GM21360 (cell line): ENCODE measurements around the gene MIEN1.
"Not testable (repeated sequence)": the region's sequence is repeated elsewhere in the genome, so short reads cannot be mapped to it uniquely, and the experiment has no call there.

ENCODE experiments used
- ATAC-seq: cut with Tn5 transposase; IDR thresholded peaks from one replicate; pipeline ENCODE4 v1.9.1; 2021; ENCODE audit warnings: mild to moderate bottlenecking, moderate library complexity; ENCODE audit not compliant: unreplicated experiment

Gene MIEN1

DNA sequence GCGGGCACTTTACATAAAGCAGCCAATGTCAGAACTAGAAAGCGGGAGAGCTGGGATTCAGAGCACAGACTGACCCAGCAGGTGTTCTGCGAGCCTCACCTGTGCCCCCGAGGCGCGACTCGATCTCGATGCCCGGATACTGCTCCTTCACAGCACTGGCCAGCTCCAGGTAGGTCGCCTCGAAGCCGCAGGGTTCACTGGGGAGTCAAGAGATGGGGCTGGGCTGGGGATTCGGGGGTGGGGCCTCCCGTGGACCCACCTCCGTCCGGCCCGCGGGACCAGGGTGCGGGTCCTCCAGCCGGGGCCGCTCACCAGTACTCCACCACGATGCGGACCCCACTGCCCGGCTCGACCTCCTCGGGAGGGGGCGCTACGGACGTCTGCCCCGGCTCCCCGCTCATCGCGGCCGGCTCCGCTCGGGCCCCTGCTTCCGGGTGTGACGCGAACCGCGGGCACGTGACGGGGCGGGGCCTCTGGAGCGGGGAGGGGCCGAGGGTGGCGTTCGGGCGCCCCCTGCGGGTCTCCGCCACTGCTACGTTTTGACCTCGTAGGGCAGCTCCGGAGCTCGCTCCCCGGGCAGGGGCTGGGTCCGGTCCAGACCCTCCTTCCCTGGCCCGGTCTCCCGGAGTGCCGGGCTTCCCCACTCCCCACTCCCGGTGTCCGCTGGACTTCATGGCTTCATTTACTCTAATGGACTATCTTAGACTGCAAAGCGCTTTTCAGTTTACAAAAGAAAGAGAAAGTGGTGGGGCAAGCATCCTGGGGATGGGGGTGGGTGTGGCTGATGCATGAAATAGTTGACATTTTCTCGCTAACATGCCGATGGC lies at the start of gene MIEN1:
TSS of gene MIEN1 (minus strand) at position 438 of the 827 bp plus-strand sequence. CDS start at position 401, 37 bp downstream.
- peak; percentile 80 for ATAC-seq

DNA sequence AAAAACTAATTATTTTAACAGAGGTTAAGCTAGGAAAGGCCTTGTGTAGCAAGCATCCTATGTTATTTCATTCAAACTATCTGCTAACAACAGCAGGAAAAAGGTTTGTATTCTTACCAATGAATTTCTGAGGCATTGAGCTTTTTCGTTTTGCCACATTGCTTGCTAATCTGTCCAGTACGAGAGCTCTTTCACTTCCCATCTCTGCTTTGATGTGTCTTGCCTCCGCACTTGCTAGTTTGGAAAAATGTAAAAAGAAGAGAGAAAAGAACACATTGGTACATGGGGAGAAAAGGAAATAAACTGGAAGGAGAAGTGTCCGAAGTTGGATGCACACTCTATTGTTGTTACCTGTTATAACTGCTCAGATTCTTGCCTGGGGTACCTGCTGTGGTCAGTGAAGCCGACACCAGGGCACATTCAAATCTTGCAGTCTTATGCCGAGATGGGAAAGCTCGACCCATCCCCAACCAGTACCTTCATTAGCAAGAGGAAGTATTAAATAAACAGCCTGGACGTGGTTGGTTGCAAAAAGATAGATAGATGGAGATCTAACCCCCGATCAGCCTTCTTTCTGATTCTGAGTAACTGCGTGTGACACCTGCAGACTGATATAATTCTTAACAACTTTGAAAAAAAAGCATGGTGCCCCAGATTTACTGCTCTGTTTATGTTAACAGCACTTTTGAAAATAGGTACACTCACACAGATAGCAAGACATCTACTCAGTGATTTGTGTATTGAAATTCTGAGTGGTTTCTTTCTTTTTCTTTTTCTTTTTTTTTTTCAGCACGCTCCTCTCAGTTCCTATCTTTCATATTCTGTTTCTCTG lies 47.4 kb upstream of the MIEN1 start:
- no peak for ATAC-seq

DNA sequence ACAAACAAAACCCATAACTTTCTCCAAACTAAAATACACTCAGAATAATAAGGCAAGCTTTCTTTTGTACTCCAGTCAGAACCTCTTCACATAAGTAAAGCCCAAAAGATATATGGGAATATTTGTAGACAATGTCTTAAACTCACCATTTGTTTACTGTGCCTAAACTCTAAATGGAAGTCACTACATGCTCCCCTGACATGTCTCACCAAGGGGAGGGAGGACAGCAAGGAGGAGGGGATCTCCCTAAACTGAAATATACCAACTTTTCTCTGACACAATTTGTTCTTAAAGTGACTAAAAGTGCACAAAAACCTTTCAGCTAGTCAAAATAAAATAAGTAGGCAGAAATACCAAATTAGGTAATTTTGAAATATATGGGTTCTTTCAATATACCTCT lies 45.9 kb upstream of the MIEN1 start:
- no peak for ATAC-seq

GRCh38 chr17:39775031-39775430 lies 44.7 kb upstream of the MIEN1 start:
- ATAC-seq, result no peak

- no peak for ATAC-seq
Observed at GRCh38 chr17:39774047-39774446, 43.7 kb upstream of the MIEN1 start.

DNA sequence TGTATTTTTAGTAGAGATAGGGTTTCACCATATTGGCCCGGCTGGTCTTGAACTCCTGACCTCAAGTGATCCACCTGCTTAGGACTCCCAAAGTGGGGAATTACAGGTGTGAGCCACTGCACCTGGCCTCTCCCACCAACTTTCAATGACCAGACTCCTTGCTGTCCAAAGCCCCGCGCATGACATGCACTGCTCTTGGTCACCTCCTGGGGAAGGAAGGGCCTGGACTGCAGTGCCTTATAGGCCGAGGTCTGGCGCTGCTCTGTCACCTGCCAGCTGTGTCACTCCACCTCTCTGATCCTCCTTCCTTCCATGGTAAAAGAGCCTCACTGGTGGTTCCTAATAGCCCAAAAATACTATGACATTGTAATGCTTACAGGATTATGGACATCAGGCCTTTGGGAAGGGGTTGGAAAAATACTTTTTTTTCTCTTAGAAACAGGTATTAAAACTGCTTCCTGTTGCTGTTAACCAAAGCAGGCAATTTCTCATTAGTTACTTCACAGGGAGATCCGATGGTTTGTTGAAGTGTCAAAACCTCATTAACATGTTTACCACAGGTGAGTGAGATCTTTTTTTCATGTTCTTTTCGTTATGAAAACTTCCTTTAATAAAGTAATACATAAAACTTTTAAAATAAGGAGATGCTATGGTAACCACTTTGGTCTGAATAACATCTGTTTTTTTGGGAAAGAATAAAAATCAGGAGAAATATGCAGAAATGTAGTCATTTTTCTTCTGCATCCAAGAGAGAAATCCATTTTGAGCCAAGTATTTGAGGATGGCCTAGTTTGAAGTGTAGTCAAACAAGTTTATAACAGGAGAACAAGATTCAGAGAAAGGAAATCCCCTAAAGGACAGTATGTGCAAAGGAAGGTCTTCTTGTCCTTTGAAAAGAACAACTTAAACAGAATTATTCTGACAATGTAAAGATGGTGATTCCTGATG lies 42.9 kb upstream of the MIEN1 start:
- ATAC-seq, result no peak

DNA sequence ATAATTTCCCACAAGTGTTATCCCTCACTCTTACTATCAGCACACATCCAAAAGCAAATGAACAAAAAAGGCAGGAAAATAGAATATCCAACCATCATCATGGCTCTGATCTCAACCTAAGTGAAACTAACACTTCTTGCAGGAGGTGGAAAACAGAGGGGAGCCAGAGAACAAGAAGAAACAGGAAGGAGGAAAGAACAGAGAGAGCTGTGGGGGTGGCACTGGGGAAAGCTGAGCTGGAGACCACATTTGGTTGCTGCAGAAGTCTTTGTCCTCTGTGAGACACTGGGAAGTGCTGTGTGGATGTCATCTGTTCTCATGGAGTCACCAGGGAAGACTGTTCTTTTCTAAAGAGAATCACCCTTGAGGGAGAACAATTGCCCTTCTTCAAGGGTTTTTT lies 42.1 kb upstream of the MIEN1 start:
- no peak for ATAC-seq

DNA sequence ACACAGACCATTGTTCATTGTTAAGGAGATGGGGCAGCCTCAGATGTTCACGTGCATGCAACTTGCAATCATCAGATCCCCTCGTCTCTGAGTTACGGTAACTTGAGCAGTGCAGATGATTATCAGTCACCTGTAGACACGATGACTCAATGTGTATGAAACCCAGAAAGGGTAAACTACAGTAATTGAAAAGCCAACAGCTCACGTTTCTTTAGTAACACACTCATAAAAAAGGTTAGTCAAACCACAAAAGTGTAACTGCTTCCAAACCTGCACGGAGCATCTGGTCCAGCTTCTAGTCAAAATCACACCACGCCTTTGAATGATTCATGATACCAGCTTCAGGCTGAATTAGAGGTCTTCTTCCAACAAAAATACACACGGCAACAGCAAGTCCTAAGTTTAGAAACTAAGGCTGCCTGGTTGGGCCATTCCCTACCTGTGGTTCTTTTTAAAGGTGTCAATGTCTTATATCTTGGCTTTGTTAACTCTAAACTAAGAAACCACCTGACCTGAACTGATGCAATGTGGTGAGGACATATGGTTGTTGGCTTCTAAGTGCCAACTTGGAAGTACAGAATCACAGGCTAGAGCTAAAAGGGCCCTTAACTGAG lies 39.7 kb upstream of the MIEN1 start:
- no peak for ATAC-seq

- ATAC-seq, result no peak
Observed at GRCh38 chr17:39767147-39767546, 36.8 kb upstream of the MIEN1 start.

- ATAC-seq, result no peak
Observed at GRCh38 chr17:39765766-39766165, 35.4 kb upstream of the MIEN1 start.

DNA sequence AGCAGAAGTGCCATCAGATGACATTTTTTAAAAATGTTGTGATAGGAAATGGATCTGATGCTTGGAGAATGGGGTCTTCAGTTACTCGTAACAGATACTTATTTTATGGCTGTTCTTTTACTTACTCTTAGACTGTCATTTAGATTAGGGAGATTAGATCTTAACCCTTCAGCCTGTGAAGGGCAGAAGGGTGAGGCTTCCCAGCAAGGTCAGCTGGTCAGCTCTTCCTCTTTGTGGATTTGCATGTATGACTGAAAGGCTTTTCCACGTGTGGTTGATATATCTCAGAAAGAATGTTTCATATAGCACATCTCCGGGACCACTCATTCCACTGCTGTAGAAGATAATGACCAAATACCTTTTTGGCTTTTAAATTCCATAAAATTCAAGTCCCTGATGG lies 34.8 kb upstream of the MIEN1 start:
- ATAC-seq, result no peak

DNA sequence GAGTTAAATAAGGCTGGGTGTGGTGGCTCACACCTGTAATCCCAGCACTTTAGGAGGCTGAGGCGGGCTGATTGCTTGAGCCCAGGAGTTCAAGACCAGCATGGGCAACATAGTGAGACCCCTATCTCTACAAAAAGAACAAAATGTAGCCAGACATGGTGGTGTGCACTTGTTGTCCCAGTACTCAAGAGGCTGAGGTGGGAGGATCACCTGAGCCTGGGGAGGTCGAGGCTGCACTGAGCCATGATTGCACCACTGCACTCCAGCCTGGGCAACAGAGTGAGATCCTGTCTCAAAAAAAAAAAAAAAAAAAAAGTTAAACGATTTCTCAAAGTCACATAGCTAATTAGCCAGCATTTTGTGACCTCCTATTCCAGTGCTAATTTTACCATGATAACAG lies 33.8 kb upstream of the MIEN1 start:
- not testable (repeated sequence) for ATAC-seq

DNA sequence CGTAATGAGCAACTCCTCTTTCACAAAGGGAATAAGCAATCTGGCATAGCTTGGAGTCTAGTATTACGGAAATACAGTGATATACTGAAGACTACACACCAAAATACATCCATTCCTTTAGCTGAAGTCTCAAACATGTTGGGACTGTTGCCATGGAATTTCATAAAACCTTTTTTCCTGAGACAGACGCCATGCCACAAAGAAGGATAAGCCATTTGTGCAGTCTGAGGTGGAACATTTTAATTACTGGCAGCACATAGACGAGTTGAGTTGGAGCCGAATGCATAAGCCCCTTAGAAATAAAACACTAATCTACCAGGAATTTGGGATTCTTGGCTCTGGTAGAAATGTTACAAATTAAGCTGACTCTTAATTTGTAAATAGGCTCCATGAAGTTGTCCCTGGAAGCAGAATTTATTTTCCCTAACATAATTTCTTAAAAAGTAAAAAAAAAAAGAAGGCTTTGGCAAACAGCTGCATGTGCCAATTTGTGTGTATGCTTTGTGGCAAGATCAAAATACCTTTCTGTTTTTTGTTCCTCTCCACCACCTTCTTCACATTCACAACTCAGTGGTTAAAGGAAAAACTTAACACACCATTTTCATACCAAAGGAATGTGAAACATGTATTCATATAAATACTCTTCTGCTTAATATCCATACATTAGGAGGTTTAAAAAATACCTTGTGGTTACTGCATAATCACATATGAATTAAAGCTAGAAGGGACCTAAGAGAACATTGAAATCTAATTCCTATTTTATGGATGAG lies 32.9 kb upstream of the MIEN1 start:
- ATAC-seq, result no peak

DNA sequence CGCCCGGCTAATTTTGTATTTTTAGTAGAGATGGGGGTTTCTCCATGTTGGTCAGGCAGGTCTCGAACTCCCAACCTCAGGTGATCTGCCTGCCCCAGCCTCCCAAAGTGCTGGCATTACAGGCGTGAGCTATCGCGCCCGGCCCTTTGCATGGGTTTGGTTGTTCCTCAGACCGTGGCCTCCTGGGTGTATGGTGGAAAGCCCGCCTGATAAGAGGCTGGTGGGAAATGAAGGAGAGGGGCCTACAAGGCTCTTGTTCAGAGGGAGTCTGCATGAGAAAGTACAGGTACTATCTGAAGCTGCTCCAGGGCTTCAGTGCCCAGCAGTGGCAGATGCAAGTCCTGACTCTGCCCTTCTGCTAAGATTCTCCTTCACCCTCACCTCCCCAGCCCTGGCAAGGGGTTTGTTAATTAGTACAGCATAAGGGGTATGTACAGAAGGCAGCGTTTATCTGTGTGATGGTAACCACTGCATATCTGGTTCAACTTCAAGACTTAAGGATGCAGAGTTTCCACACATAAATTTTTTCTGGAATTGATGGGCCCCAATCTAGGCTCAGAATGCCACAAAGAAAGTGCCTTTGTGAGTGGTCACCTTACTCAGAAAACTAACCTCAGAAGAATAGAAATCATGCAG lies 31.6 kb upstream of the MIEN1 start:
- no peak for ATAC-seq

GRCh38 chr17:39759204-39759603 lies 28.9 kb upstream of the MIEN1 start:
- ATAC-seq, result no peak

DNA sequence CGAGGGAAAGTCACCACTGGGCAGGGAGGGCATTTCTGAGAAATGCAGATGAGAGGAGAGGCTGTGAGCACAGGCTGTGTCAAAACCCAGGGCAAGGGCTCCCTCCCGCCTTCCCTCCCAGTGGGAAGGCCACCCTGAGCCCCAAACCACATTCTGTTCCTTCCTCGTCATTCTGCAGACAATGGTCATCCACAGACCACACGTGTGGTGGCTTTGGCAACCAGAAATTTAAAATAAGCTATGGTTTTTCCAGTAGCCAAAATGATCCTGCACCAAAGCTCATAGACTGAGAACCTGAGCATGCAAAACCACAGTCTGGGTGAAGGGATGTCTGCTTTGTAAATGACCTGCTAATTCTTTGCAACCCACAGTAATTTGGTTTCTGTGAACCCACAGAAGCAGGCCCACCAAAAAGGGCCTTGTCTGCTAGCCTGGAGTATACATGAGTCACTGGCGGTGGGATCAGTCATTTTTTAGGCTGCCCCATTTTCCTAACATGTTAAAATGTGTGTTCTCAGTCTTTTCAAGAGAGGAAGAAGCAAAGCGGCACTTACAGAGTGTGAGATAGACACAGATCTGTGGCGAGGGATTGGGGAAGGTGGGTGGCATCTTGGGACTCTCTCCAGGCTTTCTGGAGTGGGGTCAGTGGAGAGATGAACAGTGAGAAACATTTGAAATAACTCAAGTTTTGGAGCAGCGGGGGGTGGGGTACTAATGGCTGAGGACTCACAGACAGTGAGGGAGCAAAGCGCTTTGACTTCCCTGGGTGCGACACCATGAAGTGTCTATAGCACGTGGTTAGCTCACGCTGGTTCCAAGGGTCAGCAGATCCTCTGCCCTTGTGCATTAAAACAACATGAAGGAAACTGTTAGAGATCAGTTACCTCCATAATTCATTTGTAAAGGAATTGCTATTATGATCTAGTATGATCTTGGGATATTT lies 27.9 kb upstream of the MIEN1 start:
- ATAC-seq, result no peak

GRCh38 chr17:39757176-39757662 lies 26.9 kb upstream of the MIEN1 start:
- no peak for ATAC-seq
